Stimulated activated CD8-positive, alpha-beta memory T cell treated with anti-CD3 and anti-CD28 coated beads, Interleukin-12 subunit alpha, Interleukin-12 subunit beta, amount 100 ng/mL, for 1 hour (primary cell): ENCODE results near the gene SORBS2.

ENCODE experiments used
- DNase-seq: peaks from one replicate; pipeline ENCODE4 v3.0.0-alpha.2; 2020; ENCODE audit warnings: low read depth

SORBS2 gene

GRCh38 chr4:185805262-185805802 lies 6.7 kb downstream of the SORBS2 start:
- no peak for DNase-seq

DNA sequence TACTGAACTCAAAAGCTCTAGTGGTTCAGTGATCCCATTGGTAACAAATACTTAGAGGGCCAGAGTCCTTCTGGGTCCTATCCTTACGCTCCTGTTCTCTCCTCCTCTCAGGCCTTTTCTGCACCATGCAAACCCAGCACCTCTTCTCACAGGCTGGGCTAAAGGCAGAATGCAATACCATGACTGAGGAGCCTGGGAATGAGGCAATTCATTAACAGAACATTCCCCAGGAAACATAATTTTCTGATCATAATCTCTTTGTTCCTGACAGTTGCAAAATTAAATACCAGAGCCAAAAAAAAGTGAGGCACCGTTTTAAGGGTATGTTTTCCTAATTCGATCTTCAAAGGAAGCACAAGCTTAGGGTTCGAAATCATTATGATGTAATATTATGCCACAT lies 9.0 kb downstream of the SORBS2 start:
- no peak for DNase-seq

DNA sequence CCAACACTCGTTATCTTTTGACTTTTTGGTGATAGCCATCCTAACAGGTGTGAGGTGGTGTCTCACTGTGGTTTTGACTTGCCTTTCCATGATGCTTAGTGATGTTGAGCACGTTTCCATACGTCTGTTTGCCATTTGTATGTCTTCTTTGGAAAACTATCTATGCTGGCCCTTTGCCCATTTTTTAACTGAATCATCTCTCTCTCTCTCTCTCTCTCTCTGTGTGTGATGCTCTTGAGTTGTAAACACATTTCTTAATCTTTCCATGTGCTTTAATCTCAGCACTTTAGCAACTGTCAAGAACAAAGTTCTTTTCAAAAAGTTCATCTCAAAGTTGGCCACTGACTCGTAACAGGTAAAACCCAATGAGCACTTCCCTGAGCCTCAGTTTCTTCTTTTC lies 10.5 kb downstream of the SORBS2 start:
- no peak for DNase-seq

DNA sequence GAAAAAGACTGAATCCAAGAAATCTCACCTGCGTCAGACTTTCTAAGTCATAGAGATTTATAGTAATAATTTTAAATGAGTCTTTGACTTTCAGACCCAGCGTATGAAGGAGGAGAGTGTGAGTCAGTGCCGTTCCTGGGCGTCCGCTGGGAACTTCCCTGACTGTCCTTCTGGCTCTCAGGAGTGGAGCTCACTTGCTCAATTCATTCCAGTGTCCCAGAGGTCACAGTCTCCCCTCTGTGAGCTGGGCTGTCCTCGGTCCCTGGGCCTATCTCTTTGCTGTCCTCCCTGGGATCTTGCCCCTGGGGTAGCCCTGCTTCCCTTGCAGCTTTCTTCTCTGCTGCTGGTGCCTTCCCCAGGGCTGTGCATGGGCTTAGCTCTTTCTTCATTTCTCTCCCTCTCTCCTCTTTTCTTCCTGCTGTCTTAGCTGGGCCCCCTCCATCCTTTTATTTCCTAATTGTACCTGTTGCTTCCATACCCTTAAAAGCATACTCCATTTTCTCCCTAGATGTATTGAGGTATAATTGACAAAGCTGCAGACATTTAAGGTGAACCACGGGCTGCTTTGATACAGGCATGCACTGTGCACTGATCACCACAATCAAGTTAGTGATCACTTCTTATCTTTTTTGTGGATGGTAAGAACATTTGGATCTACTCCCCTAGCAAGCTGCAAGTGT lies 11.6 kb downstream of the SORBS2 start:
- DNase-seq = no peak

DNA sequence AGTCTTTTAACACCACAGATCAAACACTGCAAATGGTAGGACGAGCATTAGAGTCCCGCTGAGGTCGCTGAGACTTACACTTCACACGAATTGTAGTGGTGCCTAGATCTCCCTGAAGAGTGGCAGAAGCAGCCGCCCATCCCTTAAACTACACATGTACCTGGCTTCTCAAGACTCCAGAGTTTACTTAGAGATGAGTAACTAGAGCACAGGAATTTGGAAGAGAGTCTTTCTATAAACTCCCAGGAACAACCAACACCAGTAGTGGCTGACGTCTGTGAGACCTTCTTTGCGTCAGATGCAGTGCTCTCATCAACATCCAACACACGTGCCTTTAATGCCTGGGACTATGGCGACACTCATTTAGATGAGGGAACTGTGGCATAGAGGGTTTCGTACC lies 12.6 kb downstream of the SORBS2 start:
- no peak for DNase-seq

DNA sequence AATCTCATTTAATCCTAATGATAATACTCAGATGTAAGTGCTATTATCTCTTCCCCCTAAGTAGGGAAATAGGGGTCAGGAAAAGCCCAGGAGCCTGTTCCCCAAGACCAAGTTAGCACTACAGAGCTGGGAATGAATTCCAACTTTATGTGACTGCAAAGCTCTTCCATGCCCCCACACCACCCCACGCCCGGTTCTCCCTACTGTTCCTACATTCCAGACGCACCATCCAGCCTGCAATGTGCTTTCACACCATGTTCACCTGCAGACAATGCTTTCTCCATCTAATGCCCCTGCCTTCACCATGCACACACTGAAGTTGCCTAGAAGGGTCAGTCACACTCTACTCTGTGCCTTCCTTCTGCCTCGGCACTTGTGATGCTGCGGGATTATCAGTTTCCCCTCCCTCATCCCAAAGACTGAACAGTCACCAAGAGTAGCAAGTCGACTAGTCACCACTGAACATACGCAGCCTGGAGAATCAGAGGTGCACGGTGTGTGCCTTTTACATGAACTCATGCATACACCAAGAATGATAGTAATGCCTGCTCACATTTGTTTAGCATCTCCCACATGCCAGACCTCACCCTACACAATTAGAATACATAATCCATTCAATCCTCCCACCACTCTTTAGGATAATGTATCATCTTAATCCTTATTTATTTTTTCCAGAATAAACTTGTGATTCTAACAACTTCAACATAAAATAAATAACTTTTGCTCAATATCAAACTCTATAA lies 14.2 kb downstream of the SORBS2 start:
- DNase-seq = no peak

GRCh38 chr4:185797018-185797417 lies 15.0 kb downstream of the SORBS2 start:
- DNase-seq = no peak

- DNase-seq = no peak
These were observed 15.8 kb downstream of the SORBS2 start for GRCh38 chr4:185796176-185796575.

DNA sequence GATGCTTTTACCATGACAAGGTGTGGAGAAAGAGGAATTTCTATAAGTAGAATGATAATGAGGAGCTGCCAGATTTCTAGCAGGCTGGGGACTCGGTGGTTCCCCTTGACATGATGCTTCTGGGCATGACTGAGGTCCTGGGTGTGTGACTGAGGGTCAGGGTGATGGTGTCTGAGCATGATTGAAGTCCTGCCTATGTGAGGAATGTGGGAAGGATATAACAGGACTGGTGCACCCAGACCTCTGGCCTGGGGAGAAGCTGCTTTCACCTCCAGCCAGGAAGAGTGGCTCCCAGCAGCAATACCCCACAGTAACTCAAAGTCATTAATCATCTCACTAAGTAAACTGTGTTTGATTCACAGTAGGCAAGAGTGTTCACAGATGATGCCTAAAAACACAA lies 17.4 kb downstream of the SORBS2 start:
- no peak for DNase-seq

GRCh38 chr4:185793716-185794115 lies 18.3 kb downstream of the SORBS2 start:
- no peak for DNase-seq

- no peak for DNase-seq
These were observed 18.9 kb downstream of the SORBS2 start for GRCh38 chr4:185793116-185793485.

DNA sequence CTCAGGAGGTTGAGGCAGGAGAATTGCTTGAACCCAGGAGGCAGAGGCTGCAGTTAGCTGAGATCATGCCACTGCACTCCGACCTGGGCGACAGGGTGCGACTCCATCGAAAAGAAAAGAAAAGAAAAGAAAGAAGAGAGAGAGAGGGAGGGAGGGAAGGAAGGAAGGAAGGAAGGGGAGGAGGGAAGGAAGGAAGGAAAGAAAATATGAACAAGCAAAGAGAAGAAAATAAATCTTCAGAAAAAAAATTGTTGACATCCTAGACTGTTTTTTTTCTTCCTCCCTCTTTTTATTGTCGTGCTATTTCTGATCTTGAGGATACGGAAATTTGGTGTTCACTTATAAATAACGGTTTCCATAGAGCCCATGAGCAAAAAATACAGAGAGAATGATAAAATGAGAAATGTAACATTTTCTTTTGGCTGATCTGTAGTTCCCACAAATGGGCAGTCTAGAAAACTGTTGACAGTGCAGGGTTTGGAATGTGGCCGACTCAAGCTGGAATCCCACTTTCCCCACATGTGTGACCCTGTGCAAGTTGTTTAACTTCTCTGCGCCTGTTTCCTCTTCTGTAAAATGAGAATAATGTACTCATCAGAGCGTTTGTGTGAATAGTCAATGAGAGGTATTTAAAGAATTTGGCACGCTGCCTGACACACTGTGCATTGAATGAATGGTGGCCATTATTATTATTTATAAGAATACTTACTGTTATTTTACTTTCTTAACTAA lies 19.4 kb downstream of the SORBS2 start:
- DNase-seq = no peak

GRCh38 chr4:185787926-185788679 lies 23.9 kb downstream of the SORBS2 start:
- no peak for DNase-seq

- DNase-seq = no peak
These were observed 25.6 kb downstream of the SORBS2 start for GRCh38 chr4:185786422-185786821.

DNA sequence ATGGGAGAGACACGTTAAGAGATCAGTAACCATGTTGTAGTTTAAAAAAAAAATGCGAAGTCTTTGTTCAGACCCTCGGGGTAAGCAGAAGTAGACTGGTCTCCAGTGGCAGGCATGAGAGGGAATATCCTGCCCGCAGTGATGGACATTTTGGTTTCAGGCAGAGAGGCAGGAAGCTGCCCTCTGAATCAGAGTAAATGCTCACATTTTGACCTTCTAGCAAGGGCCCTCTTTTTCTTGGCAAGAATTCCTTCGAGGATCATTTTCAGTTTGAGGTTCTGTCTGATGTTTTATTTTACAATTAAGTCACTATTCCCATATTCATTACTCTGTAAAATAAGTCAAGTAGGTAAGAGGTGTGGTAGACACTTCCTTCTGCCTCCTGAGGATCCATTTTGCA lies 28.4 kb downstream of the SORBS2 start:
- no peak for DNase-seq

DNA sequence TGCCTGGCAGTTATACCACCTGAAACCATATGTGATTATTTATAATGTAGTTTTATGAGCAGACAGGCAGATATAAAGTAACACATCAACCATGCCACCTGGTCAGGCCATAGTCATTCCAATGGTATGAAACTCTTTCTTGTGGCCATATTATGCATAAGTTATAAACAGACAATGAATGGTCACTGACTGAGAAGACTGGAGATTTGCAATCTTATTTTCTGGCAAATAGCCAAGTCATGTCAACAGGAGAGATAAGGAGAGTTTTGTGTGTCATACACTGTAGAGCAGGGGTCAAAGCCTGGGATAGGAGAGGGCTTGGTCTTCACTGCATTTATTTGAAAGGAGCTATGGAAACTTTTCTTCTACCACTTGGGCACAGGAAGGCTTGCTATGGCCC lies 29.5 kb downstream of the SORBS2 start:
- no peak for DNase-seq

DNA sequence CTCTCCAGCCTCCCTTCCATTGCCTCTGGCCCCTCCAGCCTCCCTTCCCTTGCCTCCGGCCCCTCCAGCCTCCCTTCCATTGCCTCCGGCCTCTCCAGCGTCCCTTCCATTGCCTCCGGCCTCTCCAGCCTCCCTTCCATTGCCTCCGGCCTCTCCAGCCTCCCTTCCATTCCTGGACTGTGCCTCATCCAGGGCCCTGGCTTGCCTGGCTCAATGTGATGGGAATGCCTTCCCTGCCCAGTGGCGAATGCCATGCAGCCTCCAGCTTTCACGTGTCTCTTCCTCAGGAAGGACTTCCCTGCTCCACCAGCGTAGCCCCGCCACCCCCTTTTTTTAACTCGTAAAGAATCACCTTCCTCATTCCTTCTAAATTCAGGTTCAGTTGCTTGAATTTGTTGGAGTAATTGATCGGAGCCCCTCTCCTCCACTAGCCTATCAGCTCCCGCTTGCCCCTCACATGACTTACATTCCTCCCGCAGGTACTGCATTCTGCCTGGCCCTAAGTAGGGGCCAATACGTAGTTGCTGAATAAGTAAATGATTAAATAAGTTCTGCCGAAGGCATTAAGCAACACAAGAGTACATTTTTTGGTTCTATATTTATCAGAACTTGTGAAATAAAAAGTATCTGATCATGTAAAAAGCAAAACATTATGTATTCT lies 30.3 kb downstream of the SORBS2 start:
- DNase-seq = no peak

DNA sequence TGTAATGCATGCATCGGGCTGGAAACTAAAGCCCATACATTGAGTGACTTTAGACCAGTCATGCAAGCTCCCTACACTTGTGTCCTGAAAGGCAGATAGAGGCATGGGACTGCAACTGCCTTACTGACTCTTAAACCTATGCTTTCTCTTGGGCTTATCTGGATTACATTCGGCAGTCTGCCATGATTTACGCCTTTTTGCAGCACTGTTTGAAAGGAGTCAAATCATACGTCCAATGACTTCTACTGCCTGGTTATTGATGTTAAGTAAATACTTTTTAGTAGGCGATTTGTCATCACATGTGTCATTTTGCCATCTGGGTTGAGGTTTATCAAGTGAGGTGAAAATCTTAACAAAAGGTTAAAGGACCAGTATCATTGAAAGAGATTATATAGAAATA lies 31.5 kb downstream of the SORBS2 start:
- DNase-seq = no peak

GRCh38 chr4:185779517-185779916 lies 32.5 kb downstream of the SORBS2 start:
- DNase-seq = no peak

GRCh38 chr4:185778307-185778706 lies 33.7 kb downstream of the SORBS2 start:
- DNase-seq = no peak

DNA sequence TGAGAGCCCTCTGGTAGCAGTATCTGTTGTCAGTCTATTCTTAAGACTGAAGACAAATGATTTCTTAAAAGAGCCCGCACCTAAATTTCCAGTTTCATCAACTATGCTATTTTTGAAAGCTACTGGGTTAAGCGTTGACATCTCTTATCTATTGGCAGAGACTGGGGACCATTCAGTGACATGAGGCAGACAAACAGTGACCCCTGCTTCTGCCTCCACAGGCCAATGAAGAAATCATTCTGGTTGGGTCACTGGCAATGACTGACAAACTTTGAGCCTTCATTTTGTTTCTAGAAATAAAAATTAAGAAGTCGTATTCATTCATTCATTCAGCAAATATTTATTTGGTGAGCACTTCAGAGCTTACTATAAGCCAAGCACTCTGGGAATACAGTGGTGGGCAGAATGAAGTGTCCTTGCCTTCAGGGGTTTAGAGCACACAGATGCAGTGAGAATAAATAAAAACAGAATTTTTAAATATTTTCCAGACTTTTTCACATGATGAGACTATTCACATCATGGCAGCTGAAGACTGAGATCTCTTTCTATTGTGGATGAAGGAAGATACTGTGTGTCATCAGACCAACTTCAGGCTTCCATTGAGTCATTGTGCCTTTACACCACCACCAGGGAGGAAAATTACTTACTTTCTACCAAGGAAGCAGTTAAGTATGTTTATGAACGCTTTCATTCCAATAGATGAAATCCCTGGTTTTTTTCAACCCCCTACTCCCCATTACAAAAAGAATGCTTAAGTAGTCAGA lies 36.0 kb downstream of the SORBS2 start:
- no peak for DNase-seq
